Activated naive CD8-positive, alpha-beta T cell (primary cell): ENCODE measurements around the gene WDFY1.
"Not testable (repeated sequence)": the region's sequence is repeated elsewhere in the genome, so short reads cannot be mapped to it uniquely, and the experiment has no call there.

Experiments used
- H3K27ac Mint-ChIP-seq: one replicate; pipeline ENCODE4 v1.8.0; 2021; ENCODE audit warnings: mixed read lengths
- H3K27me3 Mint-ChIP-seq: one replicate; pipeline ENCODE4 v1.8.0; 2021; ENCODE audit warnings: mixed read lengths
- H3K36me3 Mint-ChIP-seq: one replicate; pipeline ENCODE4 v1.8.0; 2021; ENCODE audit warnings: mixed read lengths
- H3K4me1 Mint-ChIP-seq: one replicate; pipeline ENCODE4 v1.8.0; 2021; ENCODE audit warnings: low read depth, mixed read lengths
- H3K4me3 Mint-ChIP-seq: one replicate; pipeline ENCODE4 v1.8.0; 2021; ENCODE audit warnings: mild to moderate bottlenecking, mixed read lengths
- H3K9me3 Mint-ChIP-seq: one replicate; pipeline ENCODE4 v1.8.0; 2021; ENCODE audit warnings: low read depth, mixed read lengths

WDFY1 gene

DNA sequence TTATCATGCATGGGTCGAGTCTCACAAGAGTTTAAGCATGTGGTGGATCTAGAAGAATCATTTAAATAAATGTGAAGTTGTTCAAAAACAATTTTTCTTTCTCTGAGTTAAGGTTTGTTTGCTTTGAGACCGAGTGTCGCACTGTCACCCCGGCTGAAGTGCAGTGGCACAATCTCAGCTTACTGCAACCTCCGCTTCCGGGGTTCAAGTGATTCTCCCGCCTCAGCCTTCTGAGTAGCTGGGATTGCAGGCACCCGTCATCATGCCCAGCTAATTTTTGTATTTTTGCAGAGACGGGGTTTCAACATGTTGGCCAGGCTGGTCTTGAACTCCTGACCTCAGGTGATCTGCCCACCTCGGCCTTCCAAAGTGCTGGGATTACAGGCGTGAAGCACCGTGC, 73.5 kb downstream of the WDFY1 start:
- H3K27me3 Mint-ChIP-seq, H3K4me3 Mint-ChIP-seq, H3K4me1 Mint-ChIP-seq, H3K9me3 Mint-ChIP-seq, H3K27ac Mint-ChIP-seq: not testable (repeated sequence)
- peaks cover 21% of the 10 kb centered on the region for H3K36me3 Mint-ChIP-seq

DNA sequence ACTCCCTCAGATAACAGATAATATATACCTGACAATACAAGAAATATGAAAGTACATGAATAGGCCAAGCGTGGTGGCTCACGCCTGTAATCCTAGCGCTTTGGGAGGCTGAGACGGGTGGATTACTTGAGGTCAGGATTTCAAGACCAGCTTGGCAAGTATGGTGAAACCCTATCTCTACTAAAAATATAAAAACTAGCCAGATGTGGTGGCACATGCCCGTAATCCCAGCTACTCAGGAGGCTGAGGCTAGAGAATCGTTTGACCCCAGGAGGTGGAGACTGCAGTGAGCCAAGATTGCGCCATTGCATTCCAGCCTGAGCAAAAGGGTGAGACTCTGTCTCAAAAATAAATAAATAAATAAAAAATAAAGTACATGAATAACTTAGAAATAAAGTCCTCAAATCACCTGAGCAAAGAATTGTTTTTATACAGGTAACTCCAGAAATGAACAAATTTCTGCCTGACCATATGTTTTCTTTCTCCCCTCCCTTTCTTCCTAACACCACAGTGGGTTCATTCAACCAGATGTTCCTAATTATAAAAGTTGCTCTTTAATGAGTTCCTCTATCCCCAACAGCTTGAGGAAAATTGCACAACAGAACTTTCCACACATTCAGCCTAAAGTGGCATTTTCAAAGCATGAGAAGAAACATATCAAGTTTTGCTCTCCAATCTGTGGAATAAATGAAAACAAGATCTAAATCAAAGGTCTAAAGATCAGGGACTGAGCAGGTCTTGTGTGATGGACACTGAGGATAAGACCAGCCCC, 74.1 kb downstream of the WDFY1 start:
- H3K27me3 Mint-ChIP-seq = no peaks in the 10 kb centered on the region
- H3K4me3 Mint-ChIP-seq = no peak overlapping the region
- H3K4me1 Mint-ChIP-seq = peaks cover 7% of the 10 kb centered on the region
- no peaks in the 10 kb centered on the region for H3K9me3 Mint-ChIP-seq
- no peak overlapping the region for H3K27ac Mint-ChIP-seq
- H3K36me3 Mint-ChIP-seq = peaks cover 21% of the 10 kb centered on the region

DNA sequence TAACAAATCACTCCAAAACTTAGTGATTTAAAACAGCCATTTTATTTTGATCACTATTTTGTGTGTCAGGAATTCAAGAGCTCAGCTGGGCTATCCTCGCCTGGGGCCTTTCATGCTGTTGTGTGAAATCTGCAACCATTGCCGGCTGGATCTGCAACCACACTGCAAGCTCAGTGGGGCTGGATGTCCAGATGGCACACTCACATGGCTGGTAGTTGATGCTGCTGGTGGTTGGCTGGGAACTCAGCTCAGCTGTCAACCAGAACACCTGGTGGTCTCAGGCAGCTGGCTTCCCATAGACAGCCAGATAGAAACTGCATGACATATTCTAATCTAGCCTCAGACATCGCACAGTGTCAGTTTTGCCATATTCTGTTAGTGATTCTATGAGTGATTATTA, 77.1 kb downstream of the WDFY1 start:
- Mint-ChIP-seq H3K27me3 (no peaks in the 10 kb centered on the region), H3K4me1 (peaks cover 22% of the 10 kb centered on the region), H3K9me3 (no peaks in the 10 kb centered on the region), H3K36me3 (peaks cover 13% of the 10 kb centered on the region), H3K4me3 (no peak overlapping the region), H3K27ac (no peak overlapping the region)

DNA sequence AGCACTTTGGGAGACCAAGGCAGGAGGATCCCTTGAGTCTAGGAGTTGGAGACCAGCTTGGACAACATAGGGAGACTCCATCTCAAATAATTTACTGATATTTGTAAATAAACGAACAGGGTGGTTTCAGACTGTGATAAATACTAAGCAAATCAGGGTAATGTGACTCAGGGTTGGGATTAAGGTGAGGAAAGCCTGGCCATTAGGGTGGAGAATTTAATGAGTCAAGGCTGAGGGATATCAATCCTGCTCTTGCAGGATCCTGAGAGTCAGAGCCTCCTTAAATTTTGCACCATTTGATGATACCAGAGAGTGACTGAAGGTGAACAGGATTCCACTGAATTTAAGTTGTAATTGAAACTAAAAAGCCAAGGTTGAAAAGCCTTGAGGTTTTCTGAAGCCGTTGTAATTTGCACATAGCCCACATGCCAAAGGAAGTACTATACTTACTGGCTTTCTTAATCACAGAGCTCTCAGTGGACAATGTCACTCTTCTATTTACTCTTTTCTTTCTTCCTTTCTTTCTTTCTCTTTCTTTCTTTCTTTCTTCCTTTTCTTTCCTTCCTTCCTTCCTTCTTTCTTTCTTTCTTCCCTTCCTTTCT, 79.1 kb downstream of the WDFY1 start:
- Mint-ChIP-seq H3K27me3 (no peaks in the 10 kb centered on the region), H3K4me3 (peak overlapping the region; percentile 10), H3K36me3 (peaks cover 6% of the 10 kb centered on the region), H3K9me3 (no peaks in the 10 kb centered on the region), H3K27ac (no peak overlapping the region), H3K4me1 (peaks cover 22% of the 10 kb centered on the region)

DNA sequence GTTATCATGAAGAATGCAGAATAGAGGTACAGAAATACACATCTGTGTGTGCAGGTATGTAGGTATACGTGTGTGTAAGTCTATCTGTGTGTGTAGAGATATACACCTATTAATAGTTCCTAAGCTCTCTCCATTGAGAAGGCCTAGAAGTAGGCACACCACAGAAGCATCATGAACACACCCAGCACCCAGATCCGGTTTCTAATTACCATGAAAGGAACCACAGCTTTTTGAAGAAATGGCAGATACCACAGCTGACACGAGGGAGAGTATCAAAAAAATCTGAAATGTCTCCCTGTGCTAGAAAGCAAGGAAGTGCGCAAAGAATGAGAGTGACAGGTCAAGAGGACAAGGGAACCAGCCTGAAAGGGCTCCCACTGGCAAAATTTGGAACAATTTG, 80.0 kb downstream of the WDFY1 start:
- Mint-ChIP-seq H3K9me3 (no peaks in the 10 kb centered on the region), H3K4me3 (peak overlapping the region; percentile 61), H3K27ac (peak overlapping the region; percentile 18), H3K36me3 (peaks cover 3% of the 10 kb centered on the region), H3K27me3 (no peaks in the 10 kb centered on the region), H3K4me1 (peaks cover 22% of the 10 kb centered on the region)

DNA sequence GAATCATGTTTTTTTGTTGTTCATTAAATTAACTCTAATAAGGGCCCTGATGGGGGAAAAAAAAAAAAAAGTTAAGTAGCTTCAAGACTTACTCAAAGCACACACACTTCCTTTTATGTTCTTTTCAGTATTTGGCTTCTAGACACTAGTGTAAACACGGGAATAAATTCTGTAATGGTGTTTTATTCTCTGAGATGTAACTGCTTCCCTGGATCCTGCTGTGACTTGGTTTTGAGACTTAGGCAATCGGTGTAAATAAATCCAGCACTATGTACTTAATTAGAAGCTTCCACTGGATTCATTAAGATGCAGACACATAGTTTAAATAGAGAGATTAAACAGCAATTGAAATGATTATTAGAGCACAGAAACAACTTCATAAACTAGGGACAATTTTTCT, 81.6 kb downstream of the WDFY1 start:
- H3K27ac Mint-ChIP-seq = no peak overlapping the region
- no peak overlapping the region for H3K4me3 Mint-ChIP-seq
- H3K9me3 Mint-ChIP-seq = no peaks in the 10 kb centered on the region

DNA sequence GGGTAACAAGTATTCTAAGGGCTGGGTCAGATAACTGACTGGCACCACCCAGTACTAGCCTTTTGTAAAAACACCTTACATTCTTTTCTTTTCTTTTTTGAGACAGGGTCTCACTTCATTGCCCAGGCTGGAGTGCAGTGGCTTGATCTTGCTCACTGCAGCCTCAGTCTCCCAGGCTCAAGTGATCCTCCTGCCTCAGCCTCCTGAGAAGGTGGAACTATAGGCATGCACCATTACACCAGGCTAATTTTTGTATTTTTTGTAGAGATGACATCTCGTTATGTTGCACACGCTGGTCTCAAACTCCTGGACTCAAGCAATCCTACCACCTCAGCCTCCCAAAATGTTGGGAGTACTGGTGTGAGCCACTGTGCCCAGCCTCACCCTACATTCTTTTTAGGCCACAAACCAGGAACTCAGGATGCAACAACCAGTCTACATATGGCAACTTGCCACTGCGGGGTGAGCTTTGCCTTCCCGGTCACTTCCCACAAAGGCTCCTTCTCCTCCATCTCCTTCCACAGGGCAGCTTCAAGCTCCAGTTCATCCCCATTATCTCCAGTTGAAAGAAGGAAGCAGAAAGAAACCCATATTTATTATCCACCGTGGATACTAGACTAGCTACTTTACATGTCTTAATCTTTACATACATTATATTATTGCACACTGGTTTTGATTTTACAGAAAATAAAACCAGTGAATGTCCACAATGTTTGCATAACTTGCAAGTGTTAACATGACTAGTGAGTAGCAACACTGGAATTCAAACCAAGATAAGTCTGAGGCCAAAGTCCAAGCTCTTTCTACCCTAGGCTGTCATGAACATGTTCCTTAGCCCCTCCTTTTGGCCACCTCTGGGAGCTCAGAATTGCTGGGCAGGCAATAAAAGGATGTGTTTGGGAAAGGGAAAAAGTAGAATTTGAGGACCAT, 84.1 kb downstream of the WDFY1 start:
- Mint-ChIP-seq H3K36me3 (no peaks in the 10 kb centered on the region), H3K27me3 (no peaks in the 10 kb centered on the region), H3K27ac (no peak overlapping the region), H3K4me1 (peaks cover 16% of the 10 kb centered on the region), H3K4me3 (no peak overlapping the region), H3K9me3 (no peaks in the 10 kb centered on the region)

More for the DNA sequence above, 81.6 kb downstream of the WDFY1 start:
- Mint-ChIP-seq H3K27me3 (no peaks in the 10 kb centered on the region), H3K4me1 (peaks cover 22% of the 10 kb centered on the region), H3K36me3 (no peaks in the 10 kb centered on the region)

DNA sequence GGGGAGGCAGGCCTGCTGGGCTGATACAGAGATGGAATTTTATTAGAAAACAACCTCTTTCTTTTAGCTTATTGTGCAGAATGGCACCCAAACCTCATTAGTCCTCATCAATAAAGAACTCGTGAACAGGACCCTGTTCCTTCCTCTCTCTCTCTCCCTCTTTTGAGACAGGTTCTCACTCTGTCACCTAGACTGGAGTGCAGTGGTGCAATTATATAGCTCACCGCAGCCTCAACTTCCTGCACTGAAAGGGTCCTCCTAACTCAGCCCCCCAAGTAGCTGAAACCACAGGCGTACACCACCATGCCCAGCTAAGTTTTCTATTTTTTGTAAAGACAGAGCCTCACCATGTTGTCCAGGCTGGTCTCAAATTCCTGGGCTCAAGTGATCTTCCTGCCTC, 86.1 kb downstream of the WDFY1 start:
- Mint-ChIP-seq H3K4me3 (no peak overlapping the region), H3K9me3 (no peaks in the 10 kb centered on the region), H3K27ac (no peak overlapping the region), H3K36me3 (no peaks in the 10 kb centered on the region), H3K4me1 (no peaks in the 10 kb centered on the region), H3K27me3 (no peaks in the 10 kb centered on the region)

DNA sequence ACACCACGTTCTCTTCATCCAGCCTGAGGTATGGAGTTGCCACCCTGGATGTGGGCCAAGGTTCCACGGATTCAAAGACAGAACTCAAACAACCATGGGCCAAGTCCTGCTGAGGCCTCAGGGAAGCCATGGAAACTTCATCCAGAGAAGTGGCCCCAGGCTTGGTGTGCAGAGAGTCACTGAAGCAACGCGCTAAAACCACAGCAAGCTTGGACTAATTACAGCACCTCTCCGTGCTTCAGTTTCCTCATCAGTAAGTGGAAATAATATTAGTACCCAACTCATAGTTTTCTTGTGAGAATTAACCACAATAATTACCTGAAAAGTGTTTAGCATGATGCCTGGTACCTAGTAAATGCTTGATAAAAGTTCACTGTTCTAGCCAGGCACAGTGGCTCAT, 88.6 kb downstream of the WDFY1 start:
- Mint-ChIP-seq H3K4me3 (no peak overlapping the region), H3K27ac (no peak overlapping the region), H3K27me3 (no peaks in the 10 kb centered on the region), H3K9me3 (no peaks in the 10 kb centered on the region), H3K4me1 (no peaks in the 10 kb centered on the region), H3K36me3 (no peaks in the 10 kb centered on the region)

DNA sequence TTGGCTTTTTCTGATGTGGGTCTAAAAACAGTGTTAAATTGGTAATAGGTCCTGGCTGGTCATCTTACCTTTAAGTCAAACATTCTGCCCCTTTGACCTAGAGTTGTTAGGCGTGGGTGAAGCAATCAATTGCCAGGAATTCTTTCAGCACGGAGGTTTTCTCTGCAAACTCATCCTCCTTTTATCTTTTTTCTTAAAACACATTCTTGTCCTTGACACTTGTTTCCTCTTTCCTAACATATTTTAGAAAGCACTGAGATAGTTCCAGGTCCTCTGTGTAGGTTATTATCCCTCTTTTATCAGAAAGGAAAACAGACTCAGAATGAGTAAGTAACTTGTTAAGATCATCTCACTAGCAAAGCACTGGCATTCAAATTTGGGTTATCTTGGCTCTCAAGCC, 89.1 kb downstream of the WDFY1 start:
- Mint-ChIP-seq H3K9me3 (no peaks in the 10 kb centered on the region), H3K4me3 (no peak overlapping the region), H3K4me1 (peaks cover 2% of the 10 kb centered on the region), H3K27ac (no peak overlapping the region), H3K27me3 (no peaks in the 10 kb centered on the region), H3K36me3 (peaks cover 2% of the 10 kb centered on the region)

DNA sequence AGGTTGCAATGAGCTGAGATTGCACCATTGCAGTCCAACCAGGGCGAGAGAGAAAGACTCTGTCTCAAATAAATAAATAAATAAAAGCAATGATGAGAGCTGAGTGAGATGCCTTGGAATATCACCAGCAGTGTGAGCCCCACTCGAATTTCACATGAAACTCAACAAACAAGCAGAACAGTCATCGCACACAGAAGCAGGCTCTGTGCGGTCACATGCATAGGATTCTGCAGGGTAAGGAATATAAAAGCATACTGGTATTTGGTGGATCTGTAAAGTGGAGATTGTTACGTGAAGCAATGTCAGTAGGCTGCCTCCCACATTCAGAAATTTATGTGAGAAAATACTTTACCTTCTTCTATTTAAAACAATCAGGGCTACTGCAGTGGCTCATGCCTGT, 89.7 kb downstream of the WDFY1 start:
- Mint-ChIP-seq H3K27me3 (no peaks in the 10 kb centered on the region), H3K9me3 (no peaks in the 10 kb centered on the region), H3K4me1 (peaks cover 4% of the 10 kb centered on the region), H3K36me3 (peaks cover 4% of the 10 kb centered on the region), H3K27ac (no peak overlapping the region), H3K4me3 (no peak overlapping the region)

DNA sequence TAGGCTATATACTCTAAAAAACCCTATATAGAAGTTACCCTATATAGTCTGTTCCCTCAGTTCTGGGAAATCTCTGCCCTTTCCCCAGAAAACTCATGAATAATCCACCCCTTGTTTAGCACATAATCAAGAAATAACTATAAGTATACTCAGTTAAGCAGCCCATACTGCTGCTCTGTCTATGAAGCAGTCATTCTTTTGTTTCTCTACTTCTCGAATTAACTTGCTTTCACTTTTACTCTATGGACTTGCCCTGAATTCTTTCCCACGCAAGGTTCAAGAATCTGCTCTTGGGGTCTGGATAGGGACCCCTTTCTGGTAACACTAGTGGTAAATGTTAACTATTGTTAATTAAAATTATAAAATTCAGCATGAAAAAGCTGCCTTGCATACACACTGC, 90.4 kb downstream of the WDFY1 start:
- no peak overlapping the region for H3K27ac Mint-ChIP-seq
- peaks cover 6% of the 10 kb centered on the region for H3K36me3 Mint-ChIP-seq
- H3K27me3 Mint-ChIP-seq = no peaks in the 10 kb centered on the region
- no peaks in the 10 kb centered on the region for H3K9me3 Mint-ChIP-seq
- H3K4me3 Mint-ChIP-seq = no peak overlapping the region
- peaks cover 4% of the 10 kb centered on the region for H3K4me1 Mint-ChIP-seq

DNA sequence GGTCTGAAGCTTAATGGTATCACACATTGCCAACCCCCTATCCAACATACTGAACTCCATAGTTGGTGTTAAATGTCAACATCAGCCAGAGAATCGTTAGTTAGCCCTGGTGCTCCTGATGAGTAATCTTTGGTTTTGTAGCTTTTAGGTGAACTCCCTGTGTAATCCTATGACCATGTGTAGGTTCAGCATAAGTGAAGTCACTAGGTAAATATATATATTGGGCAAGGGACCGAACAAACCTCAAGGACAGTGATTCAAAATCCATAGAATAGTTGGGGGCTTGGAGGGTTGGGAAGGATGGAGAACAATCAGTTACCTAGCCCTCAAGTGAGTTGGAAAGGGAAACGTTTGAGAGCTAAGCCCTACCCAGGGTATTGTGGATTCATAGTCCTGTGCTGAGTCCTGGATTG, 91.7 kb downstream of the WDFY1 start:
- H3K27ac Mint-ChIP-seq = no peak overlapping the region
- no peaks in the 10 kb centered on the region for H3K27me3 Mint-ChIP-seq
- H3K36me3 Mint-ChIP-seq = peaks cover 15% of the 10 kb centered on the region
- H3K4me3 Mint-ChIP-seq = no peak overlapping the region
- H3K4me1 Mint-ChIP-seq = peaks cover 4% of the 10 kb centered on the region
- H3K9me3 Mint-ChIP-seq = no peaks in the 10 kb centered on the region

DNA sequence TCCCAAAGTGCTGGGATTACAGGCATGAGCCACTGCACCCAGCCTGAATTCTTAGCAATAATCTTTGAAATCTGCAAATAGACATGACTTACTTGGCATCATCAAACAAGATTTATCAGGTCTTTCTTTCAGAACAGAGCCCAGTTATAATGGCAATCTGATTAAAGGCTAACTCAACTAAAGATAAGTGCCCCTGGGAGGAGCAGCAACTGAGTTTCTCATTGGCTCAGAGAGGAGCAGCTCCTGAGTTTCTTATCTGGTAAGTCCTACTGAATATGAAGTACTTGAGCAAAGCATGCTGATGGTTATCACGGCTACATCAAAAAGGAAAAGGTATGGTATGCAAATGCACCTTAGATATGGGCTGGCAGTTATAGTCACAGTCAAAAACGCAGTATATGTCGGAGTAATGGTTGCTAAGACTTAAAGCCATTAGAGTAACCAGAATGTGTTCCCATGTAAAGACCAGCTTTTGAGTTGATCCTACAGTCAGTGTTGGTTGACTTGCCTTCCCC, 92.8 kb downstream of the WDFY1 start:
- peaks cover 11% of the 10 kb centered on the region for H3K4me1 Mint-ChIP-seq
- H3K27me3 Mint-ChIP-seq = no peaks in the 10 kb centered on the region
- H3K4me3 Mint-ChIP-seq = no peak overlapping the region
- H3K9me3 Mint-ChIP-seq = no peaks in the 10 kb centered on the region
- H3K36me3 Mint-ChIP-seq = peaks cover 18% of the 10 kb centered on the region
- H3K27ac Mint-ChIP-seq = no peak overlapping the region

DNA sequence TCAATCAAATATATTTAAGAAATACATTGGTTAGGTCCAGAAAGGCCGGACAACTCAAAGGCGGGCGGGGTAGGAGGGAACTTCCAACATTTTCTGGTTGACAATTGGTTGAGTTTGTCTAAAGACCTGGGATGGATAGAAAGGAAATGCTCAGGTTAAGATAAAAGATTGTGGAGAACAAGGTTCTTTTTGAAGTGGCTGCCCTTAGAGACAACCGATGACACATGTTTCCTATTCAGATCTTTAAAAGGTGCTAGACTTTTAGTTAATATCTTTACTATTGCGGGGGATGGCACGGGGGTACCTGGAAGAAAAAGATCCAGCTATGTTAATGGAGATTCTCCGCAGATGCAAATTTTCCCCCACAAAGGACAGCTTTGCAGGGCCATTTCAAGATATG, 97.7 kb downstream of the WDFY1 start:
- H3K36me3 Mint-ChIP-seq = peaks cover 18% of the 10 kb centered on the region
- H3K27ac Mint-ChIP-seq = no peak overlapping the region
- H3K9me3 Mint-ChIP-seq = no peaks in the 10 kb centered on the region
- no peak overlapping the region for H3K4me3 Mint-ChIP-seq
- peaks cover 11% of the 10 kb centered on the region for H3K4me1 Mint-ChIP-seq
- no peaks in the 10 kb centered on the region for H3K27me3 Mint-ChIP-seq
